Measurements from ENCODE around the gene CDC16.

DNA sequence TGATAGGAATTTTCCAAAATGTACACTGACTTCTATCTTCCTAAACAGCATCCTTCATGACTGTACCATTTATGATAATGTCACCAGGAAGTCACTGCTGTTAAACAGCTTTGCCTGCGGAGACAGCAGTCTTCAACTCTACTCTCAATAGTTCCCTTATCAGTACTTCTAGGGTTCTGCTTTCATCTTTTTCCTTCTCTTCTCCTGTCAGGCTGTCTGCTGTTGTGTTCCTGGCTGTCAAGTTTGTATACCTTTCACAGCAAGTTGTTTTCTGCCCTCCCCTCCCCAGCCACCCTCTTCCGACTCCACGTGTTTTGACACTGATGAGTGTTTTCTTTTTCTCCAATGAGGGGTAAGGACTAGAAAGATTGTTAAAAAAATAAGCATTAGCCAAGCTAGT is 48.9 kb downstream of the CDC16 start:
- TF ChIP-seq, protein P1, sequence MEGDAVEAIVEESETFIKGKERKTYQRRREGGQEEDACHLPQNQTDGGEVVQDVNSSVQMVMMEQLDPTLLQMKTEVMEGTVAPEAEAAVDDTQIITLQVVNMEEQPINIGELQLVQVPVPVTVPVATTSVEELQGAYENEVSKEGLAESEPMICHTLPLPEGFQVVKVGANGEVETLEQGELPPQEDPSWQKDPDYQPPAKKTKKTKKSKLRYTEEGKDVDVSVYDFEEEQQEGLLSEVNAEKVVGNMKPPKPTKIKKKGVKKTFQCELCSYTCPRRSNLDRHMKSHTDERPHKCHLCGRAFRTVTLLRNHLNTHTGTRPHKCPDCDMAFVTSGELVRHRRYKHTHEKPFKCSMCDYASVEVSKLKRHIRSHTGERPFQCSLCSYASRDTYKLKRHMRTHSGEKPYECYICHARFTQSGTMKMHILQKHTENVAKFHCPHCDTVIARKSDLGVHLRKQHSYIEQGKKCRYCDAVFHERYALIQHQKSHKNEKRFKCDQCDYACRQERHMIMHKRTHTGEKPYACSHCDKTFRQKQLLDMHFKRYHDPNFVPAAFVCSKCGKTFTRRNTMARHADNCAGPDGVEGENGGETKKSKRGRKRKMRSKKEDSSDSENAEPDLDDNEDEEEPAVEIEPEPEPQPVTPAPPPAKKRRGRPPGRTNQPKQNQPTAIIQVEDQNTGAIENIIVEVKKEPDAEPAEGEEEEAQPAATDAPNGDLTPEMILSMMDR (IDR thresholded peaks at IDR 0.05; ENCODE audit: poor library complexity), result no peak
- TF ChIP-seq EZH2phosphoT487 (IDR thresholded peaks at IDR 0.05; ENCODE audit: low read depth, severe bottlenecking, unreplicated experiment) (no peak), EZH2 (IDR thresholded peaks at IDR 0.05; ENCODE audit: borderline replicate concordance) (no peak)

All from hepatocyte (in vitro differentiated cells).